C1 segment of cervical spinal cord (tissue), 14 donors: Measurements from ENCODE around the gene RAB10.
A peak's percentile ranks its signal among the peaks of the same experiment; 100 is the strongest.
"Not testable (repeated sequence)": the region's sequence is repeated elsewhere in the genome, so short reads cannot be mapped to it uniquely, and the experiment has no call there.

Source experiments
- DNase-seq, 14 donors: peaks; one replicate each; lab custom pipeline; 2025; lab: John Stamatoyannopoulos, UW

The RAB10 gene

DNA sequence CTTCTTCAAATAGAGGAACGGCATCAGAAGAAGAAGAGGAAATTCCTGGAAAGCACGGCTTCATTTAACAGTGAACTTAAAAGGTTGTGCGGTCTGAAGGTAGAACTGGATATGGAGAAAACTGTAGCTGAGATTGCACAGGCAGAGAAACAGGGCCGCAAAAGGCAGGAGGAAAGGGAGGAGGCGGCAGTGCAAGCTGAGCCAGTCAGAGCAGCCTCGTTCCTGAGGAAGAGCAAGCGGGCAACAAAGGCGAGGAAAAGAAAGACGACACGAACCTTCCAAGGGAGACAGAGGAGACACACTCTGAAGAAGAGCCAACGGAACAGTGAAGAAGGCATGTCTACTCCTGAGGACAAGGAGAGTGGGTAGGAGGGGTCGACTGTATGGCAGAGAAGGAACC is 116.4 kb downstream of the RAB10 start:
- no peak for DNase-seq

DNA sequence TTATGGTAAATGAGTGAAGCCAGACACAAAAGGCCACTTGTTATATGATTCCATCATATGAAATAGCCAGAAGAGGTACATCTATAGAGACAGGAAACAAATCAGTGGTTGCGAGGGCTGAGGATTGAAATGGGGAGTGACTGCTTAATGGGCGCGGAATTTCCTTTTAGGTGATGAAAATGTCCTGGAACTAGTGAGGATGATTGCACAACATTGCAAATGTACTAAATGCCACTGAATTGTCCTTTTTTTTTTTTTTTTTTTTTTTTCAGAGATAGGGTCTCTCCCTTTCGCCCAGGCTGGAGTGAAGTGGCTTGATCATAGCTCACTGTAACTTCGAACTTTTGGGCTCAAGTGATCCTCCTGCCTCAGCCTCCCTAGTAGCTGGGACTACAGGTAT is 123.7 kb downstream of the RAB10 start:
- no peak for DNase-seq

DNA sequence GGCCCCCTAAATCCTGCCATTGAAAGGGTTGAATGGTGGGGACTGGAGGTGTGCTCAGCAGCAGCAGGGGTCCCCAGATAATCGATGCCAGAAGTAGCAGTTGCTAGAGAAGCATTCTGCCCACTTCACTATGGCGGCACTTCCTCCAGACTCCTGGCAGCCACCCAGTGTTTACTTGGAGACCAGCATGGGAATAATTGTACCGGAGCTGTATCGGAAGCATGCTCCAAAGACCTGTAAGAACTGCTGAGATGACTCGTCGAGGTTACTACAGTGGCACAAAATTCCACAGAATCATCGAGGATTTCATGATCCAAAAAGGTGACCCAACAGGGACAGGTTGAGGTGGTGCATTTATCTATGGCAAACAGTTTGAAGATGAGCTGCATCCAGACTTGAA is 128.0 kb downstream of the RAB10 start:
- no peak for DNase-seq

DNA sequence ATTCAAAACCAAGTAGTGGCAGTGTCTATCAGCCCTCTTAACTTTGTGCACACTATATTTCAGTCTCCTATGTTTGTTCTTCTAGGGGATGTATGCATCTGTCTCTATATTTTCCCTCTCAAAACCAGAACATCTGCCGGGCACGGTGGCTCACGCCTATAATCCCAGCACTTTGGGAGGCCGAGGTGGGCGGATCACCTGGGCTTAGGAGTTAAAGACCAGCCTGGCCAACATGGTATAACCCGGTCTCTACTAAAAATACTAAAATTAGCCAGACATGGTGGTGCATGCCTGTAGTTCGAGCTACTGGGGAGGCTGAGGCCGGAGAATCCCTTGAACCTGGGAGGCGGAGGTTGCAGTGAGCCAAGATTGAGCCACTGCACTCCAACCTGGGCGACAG is 129.1 kb downstream of the RAB10 start:
- no peak for DNase-seq

DNA sequence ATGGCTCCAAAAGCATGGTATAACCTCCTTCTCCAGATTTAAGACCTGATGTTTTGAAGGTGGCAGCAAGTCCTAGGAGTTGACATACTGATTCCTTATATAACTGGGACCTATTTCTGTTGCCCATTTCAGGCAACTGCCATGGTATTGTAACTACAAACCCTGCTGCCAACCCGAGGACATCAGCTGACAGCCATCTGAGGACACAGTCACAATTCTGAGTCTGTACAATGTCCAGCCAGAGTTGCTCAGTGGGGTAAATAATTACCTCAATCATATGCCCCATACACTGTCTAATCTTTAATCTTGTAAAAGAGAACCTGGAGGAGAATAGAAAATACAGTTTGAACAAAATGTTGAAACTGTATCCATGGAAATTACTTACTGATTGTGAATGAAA is 130.3 kb downstream of the RAB10 start:
- peak in 8 of 14 donors; percentile 7 to 52 (median 34) for DNase-seq

DNA sequence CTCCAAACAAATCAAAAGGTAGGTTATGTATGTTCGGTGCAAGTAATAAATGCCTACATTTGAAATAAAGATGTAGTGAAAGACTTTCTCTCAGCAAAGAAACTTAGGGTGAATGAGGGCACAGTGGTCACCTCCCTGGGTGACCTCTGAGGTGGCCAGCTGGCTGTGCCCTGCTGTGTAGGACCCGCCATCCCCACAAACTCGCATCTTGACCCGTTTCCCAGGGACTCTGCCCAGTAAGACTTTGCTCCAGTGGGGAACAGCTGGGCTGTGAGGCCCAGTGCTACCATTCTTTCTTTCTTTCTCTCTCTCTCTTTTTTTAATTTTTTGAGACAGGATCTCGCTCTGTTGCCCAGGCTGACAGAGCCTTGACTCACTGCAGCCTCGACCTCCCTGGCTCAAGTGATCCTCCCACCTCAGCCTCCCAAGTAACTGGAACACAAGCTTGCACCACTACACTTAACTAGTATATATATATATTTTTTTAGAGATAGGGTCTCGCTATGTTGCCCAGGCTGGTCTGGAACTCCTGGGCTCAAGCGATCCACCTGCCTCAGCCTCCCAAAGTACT is 130.8 kb downstream of the RAB10 start:
- DNase-seq: no peak

DNA sequence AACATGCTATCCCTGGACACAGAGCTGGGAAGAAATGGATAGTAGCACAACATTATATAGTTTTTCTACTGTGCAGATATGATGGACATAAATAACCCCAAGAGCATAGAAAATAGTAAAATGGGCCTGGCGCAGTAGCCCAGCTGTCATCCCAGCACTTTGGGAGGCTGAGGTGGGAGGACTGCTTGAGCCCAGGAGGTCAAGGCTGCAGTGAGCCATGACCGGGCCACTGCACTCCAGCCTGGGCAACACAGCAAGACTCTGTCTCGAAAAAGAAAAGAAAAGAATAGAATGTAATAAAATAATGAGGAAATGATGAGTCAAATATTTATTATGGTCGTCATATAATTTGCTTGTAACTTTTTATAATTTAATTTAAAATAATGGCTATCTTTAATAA is 131.5 kb downstream of the RAB10 start:
- DNase-seq: no peak

DNA sequence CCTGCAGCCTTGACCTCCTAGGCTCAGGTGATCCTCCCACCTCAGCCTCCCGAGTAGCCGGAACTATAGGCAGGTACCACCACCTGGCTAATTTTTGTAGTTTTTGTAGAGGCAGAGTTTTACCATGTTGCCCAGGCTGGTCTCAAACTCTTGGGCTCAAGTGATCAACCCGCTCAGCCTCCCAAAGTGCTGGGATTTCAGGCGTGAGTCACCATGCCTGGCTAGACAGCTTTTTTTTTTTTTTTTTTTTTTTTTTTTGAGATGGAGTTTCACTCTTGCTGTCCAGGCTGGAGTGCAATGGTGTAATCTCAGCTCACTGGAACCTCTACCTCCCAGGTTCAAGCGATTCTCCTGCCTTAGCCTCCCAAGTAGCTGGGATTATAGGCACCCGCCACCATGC is 132.7 kb downstream of the RAB10 start:
- DNase-seq: not testable (repeated sequence)

DNA sequence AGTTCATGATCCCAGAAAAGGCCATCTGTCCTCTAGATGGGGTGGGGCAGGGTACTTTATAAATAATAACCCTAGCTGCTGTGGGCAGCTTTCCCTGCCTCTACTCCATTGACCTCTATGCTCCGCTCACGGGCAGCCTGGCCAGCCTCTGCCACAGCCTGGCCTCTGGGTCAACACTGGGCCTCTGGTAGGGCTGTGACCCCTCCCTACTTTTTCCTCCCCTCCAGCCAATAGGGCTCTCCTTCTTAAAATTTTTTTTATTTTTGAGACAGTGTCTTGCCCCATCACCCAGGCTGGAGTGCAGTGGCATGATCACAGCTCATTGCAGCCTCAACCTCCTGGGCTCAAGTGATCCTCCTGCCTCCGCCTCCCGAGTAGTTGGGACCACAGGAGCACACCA is 134.9 kb downstream of the RAB10 start:
- DNase-seq: no peak

DNA sequence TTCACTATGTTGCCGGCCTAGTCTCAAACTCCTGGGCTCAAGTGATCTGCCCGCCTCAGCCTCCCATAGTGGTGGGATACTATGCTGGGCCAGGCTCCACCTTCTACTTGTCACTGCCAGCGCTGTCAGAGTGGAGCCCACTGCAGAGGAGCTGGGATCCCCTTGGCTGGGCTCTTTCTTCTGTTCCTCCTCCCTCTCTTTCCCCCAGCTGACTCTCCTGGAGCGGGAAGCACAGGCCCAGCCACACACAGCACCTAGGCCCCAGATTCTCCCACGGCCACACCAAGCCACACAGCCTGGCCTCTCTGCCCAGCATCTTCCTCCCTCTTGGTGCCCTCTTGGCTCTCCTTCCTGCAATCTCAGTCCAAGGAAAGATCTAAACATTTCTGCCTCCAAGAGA is 135.3 kb downstream of the RAB10 start:
- DNase-seq: no peak

DNA sequence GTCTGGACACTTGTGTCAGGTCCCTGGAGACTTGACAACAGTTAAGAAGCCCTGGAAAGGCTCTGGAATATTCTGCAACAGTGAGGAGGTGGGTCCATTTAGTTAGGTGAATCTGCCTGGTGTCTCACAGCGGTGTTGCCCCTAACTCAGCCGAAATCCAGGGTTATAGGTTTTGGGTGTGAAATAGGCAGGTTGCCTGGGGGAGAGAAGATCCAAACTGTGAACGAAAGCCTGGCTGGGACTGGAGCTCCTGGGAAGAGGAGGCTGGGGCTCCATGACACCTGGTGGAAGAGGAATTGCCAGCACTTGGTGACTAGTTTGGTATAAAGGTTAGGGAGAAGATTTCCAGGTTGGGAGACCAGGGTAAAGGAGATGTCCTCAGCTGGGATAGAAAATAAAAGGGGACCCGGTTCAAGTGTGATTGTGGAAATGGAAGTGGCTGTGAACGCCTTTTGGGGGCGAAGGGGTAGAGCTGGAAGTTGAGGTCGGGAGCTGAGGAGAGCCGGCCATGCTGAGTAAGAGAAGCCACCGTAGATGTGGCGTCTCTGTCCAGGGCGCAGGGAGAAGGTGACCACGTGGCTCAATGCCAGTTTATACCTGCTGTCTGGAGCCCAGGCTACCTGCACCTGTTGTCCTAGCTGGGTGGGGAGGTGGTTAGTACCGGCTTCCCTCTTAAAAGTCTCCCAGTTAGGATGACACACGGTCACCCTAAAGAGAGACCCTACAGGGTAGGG is 136.0 kb downstream of the RAB10 start:
- DNase-seq: no peak

DNA sequence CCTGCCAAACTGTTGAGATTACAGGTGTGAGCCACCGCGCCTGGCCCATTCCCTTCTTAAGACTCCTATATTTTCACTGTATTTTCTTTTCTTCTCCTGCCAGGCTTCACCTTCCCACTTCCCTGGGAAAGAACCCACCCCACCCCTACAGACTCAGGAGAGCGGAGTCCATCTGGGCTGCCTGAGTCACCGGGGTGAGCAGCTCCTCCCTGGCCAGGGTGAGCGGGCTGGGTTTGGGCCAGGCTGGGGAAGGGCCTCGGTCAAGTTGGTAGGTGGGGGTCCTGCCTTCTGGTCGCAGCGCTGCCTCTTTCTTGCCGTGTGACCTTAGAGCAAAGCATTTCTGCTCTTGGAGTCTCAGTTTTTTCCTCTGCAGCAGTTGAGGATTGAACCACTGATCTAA is 136.9 kb downstream of the RAB10 start:
- DNase-seq: no peak

DNA sequence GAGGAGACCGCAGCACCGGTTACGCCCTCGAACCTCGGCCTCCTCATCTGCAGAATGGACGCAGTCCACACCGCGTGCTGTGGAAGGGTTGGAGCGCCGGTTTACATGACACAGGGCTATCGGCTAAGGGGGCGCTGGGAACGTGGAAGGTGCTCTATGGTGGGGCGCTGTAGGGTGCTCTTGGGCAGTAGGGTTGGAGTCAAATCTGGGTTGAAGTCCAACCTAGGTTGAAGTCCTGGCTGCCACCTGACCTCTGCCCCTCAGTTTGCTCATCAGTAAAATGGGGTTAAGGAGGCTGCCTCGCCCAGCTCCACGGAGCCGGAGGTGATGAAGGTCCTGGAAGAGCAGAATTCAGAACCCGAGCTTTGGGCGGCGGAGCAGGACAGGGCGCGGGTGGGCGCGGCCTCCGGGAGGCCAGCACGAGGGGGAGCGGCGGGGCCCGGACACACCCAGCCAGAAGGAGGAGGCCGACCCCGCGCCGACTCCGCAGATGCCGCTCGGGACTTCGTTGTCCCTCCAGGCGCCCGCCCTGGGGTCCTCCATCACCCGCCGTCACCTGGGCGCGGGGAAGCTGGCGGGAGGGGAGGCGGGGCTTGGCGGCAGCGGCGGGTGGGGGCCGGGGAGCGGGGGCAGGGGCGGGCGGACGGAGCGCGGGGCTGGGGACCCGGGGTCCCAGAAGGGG is 138.4 kb downstream of the RAB10 start:
- DNase-seq: no peak

DNA sequence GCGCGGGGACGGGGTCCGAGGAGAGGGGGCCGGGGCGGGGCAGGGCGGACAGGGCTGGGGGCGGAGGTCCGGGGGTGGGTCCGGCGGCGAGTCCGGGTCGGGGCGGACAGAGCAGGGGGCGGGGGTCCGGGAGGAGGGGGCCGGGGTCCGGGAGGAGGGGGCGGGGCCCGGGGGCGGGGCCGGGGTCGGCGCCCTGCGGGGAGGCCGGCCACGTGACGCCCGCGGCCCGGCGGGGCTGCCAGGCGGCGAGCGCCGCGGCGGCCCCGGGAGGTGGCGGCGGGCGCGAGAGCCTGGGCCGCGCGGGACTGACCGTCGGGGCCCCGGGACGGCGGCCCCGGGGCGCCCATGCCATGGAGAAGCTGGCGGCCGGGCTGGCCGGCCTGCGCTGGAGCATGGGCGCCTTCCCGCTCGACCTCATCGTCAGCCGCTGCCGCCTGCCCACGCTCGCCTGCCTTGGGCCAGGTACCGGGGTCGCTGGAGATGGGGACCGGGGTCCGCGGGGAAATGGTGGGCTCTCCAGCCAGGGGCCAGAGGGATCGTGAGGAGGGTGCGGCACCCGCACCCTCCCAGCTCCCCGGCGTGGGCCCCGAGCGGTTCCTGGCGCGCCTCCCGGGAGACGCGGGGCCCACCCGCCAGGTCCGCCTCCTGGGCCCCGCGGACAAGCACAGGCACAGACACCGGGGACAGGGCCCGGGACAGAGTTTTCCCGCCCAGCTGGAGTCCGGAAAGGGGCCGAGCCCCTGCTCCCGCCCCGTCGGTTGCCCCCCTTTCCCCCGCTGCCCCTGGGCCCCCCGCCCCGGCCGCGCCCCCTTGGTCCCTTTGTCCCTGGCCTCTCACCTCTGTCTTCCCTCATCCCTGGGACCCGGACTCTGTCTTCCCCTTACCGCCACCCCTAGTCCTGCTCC is 139.2 kb downstream of the RAB10 start, which contains the start of gene GAREM2:
GAREM2 (plus strand) TSS at position 218 of the 905 bp plus-strand sequence; CDS start at position 351, 133 bp downstream.
- DNase-seq: peak in 1 of 14 donors; percentile 51

DNA sequence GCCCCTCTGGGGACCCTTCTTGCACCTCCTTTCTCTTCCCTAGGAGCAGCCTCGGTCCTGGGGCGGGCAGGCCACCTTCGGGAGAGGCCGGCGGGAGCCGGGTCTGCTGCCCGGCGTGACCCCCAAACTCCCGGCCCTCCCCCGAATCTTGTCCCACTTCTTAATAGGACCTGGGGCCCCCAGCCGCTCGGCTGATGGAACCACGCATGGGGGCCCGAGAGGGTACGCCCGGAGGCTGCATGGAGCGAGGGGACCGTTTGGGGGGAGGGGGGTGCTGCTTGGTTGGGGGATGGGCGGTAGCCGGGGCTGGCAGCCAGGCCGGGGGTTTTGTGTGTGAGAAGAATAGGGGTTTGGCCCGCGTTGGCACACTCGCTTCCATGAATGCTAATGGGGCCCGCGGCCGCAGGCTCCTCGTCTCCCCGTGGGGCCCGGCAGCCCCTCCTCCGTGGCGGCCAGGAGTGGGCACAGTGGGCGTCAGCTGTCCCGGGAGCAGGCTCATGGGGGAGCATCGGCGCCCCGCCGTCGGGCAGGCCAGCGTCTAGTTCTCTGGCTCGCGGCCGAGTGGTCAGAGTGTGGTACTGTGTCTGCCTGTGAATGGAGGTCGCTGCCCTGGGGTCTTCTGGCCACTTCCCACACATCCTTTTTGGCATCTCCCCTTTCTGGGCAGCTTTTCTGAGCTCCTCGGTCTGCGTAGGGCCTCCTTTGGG is 140.0 kb downstream of the RAB10 start:
- peak in 8 of 14 donors; percentile 16 to 70 (median 51) for DNase-seq

DNA sequence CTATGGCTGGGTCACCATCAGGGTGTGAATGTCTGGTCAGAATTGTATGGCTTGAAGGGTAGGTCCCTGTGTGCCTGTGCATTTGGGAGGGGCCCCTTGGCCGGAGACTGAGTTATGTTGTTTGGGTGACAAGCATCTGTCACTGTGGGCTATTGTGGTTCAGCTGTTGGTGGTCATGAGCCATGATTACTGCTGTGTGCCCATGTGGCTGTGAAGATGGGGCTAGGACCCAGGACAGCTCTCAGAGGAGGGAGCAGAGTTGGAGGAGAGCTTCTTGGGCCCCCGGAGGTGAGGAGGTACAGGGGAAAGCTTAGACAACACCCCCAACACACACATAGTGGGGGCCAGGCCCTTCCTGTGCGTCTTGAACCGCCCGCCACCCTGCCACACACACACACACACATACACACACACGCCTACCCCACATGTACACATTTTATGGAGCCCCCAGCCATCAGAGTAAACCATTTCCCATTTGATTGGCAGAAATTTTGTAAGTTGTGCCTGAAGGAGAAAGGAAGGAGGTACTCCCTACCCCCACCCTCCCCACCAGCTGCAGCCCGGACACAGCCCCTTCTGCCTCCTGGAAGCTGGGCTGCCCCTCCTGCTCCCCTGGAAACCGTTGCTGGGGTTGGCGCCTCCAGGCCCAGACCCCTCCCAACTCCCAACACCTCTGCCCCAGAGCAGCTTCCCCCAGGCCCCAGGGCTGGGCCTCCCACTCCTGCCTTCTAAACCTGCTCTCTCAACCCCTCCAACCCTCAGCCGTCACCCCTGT is 141.0 kb downstream of the RAB10 start:
- DNase-seq: peak in 1 of 14 donors; percentile 26

DNA sequence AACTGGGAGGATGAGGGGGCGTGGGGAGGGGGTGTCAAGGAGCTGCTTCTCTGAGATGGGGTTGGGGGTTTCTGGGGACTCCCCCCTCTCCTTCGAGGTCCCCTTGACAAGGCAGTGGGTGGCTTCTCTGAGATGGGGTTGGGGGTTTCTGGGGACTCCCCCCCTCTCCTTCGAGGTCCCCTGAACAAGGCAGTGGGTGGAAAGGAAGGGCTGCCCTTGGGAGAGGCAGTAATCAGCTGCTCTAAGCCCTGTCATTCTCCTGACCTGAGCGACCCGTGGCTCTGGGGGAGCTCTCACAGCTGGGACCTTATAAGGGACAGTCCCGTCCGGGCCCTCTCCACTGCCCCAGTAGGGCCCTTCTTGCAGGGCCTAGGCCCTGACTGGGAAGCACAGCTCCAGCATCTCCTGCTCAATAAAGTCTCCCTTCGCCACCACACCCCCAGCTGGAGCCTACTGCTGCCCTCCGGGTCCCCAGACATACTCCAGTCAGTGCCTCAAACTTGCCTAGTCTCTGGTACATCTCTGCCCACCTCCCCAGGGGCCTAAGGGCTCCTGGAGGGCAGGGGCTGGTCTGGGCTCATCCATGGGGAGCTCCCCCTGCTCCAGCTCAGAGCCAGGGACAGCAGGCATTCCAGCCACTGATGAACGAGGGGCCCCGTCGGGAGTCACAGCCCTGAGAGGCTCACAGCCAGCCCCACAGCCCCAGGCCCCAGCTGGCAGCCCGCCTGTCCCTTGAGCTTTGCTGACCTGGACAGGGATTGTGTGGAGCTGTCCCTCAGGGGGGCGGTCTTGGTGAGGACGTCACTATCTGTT is 141.8 kb downstream of the RAB10 start:
- DNase-seq: peak in 1 of 14 donors; percentile 46

DNA sequence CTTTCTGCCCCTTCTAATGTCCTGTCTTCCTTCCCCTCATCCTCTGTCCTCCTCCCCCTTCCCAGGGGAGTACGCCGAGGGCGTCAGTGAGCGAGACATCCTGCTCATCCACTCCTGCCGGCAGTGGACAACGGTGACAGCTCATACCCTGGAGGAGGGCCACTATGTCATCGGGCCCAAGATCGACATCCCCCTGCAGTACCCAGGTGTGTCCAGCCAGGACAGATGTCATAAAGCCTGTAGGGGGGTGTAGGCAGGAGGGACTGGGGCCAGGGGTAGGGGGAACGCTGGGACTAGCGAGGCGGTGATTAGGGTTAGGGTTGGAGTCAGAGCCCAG is 142.4 kb downstream of the RAB10 start:
- DNase-seq: no peak

DNA sequence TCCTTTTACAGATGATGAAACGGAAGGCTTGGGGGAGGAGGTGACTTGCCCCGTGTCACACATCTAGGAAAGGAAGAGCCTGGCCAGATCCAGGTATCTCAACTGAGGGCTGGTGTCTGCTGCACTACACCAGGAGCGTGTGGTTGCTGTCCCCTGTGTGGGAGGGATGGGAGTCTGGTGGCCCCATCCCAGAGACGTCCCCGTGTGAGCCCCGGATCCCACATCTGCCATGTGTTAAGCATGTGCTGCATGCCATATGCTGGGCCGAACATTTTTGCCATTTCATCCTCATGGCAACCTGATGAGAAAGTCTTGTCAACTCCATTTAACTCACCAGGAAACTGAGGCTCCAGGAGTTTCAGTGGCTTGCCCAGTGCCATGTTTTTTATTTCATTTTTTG is 143.2 kb downstream of the RAB10 start:
- no peak for DNase-seq

DNA sequence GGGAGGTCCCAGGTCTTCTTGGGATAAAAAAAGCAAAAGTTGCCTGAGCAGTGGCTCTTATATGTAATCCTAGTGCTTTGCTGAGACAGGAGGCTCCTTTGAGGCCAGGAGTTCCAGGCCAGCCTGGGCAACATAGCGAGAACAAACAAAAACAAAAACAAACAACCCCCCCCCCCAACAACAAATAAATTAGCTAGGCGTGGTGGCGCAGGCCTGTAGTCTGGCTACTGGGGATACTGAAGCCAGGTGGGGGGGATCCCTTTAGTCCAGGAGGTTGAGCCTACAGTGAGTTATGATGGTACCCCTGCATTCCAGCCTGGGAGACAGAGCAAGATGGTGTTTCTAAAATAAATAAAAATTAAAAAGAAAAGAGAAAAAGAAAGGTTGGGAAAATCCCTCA is 144.4 kb downstream of the RAB10 start:
- DNase-seq: no peak
